Mesenteric fat pad (tissue), 1 donor: ENCODE measurements around the gene WDR26. TPM values are rescaled to one million over a fixed set of nuclear protein-coding genes. Genes with fewer than 3 reads are reported as not detected.
"Not testable (repeated sequence)": the region's sequence is repeated elsewhere in the genome, so short reads cannot be mapped to it uniquely, and the experiment has no call there.

ENCODE experiments used
- DNase-seq: peaks from one replicate; pipeline ENCODE4 v3.0.0-alpha.2; 2020; ENCODE audit warnings: low spot score
- microRNA-seq: library from miRNA; unstranded; fragments of <30 nt; microRNA quantifications from one replicate; pipeline ENCODE4 v1.2.0, GENCODE V29; 2020; ENCODE audit warnings: borderline number of aligned reads
- total RNA-seq: library from RNA; stranded (reverse); fragmentation: NEBNext Ultra II Directional; extraction: Animal tissue kit (Norgen Biotek cat#: 25700); gene quantifications from one replicate; pipeline ENCODE4 v1.2.1, GENCODE V29; 2021
- donor health status: DM: yes; HTN: yes; CAD: no.

Gene WDR26
- total RNA-seq, 1 donor from 2014 or later = 100 TPM

- DNase-seq = not testable (repeated sequence)
Observed at GRCh38 chr1:224352436-224353085, 82.0 kb downstream of the WDR26 start.

GRCh38 chr1:224349716-224350115, 84.9 kb downstream of the WDR26 start:
- not testable (repeated sequence) for DNase-seq

- DNase-seq = no peak
Observed at GRCh38 chr1:224348137-224348536, 86.5 kb downstream of the WDR26 start.

GRCh38 chr1:224343679-224344078, 90.9 kb downstream of the WDR26 start:
- no peak for DNase-seq

- not testable (repeated sequence) for DNase-seq
Observed at GRCh38 chr1:224340453-224341384, 93.9 kb downstream of the WDR26 start.

- no peak for DNase-seq
Observed at GRCh38 chr1:224339442-224340033, 95.1 kb downstream of the WDR26 start.

GRCh38 chr1:224338150-224338838, 96.3 kb downstream of the WDR26 start:
- DNase-seq = no peak

Small RNA genes lying within 50 kb of the gene (microRNA-seq; reads per million reads assigned to microRNA genes)
- gene MIR4742 = not detected

Other genes starting within 250 kb of the WDR26 start
- 23.0 TPM for gene NVL, start 104.6 kb downstream of the WDR26 start, total RNA-seq
- gene CNIH4, start 77.9 kb downstream of the WDR26 start, total RNA-seq = 49.4 TPM
- gene CNIH3, start 181.5 kb upstream of the WDR26 start, total RNA-seq = 3.0 TPM